Measurements from ENCODE around the gene HOGA1.
"Not testable (repeated sequence)": the region's sequence is repeated elsewhere in the genome, so short reads cannot be mapped to it uniquely, and the experiment has no call there.

Gene HOGA1

DNA sequence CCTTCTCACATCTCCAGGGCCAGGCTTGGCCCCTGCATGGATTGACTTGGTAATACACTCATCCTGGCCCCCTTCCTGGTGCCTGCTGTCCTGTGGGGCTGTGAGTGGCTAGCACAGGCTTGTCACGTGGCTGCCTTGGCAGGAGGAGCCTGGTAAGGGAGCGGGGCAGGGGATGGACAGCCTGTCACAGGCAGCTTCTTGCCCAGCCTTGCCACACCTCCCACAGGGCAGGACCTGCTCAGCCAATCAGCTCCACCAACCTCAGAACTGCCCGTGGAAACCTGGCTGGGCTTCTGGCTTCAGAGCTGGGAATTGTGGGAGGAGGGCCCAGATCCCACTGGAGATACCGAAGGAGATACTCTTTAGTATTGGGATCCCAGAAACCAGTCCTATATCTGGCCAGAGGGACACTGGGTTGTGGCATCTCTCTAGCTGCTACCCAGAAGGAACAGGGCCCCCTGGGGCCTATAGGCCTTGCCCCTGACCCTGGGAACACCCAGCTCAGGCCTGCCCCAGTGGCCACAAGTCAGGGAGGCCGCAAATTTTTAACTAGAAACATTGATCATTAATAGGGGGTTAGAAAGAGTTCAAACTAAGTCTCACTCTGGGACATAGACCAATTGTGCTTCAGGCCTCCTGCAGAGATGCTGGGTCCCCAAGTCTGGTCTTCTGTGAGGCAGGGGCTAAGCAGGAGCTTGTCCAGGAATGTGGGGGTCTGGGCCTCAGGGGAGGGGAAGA is at the start of gene HOGA1:
HOGA1 (plus strand) TSS at position 330 of the 738 bp plus-strand sequence; CDS start at position 645, 315 bp downstream.
- DNase-seq: no peak

DNA sequence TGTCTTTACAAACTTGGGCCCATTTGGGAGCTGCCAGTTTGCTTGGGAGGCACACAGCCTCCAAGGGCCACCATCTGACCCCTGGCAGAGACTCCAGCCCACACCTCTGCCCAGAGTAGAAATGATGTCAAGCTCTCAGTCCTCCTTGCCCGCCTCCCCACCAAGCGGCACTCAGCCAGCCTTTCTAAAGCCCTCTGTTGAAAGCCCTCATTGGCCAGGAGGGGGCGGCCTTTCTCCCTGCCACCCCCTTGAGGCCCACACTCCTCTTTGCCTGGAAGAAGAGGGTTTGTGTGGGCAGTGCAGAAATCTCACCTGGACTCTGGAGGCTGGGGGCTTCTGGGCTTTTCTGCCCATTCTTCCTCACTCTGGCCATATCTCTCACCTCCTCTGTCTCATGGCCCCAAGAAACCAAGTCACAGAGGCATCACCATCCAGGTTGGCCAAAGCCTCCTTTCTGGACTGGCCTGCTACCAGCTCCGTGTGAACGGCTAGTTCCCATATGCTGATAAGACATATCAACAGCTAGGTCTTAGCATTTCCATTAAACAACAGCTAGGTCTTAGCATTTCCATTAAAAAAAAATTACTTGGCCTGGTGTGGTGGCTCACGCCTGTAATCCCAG is 49.3 kb upstream of the HOGA1 start:
- no peak for DNase-seq

DNA sequence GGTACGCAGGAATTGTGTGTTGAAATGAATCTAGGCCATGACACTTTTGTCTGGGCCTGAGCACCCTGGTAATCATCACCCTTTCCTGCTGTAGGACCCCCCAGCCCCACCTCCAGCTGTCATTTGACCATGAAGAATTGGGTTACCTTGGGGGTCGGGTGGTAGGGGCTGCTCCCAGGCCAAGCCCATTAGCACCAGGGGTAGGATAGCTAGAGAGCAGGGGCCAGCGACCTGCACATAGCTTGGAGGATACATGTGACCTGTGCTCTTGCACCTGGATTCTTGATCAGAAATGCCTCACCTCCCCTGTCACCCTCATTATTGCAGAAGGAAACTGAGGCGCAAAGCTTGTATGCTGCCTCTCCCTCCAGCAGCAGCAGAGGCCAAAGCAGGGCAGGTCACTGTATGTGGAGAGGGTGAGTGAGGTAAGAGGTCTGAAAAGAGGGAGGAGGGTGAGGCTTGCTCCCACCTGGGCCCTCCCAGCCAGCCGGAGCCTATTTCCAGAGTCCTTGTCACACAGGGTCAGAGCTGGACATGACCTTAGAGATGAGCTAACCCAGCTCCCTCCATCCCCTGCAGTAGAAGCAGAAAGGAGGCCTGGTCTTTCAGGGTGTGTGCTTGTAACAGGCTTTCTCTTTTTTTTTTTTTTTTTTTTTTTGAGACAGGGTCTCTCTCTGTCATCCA is 46.9 kb upstream of the HOGA1 start:
- DNase-seq: no peak

DNA sequence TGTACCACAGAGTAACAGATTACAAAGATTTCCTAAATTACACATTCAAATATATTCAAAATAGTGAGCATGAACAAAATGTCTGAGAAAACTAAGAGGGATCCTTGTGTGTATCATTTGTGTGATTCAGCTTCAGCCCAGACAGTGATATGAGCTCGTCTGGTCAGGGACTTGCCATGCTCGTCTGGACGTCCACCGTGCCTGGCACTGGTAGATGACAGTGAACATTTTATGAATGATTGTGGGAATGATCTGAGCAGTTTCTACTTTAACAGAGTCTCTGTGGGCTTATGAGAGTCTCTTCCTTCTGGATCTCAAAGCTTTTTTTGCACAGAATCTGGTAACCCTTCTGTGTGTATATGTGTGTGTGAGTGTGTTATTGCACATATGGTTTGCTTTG is 45.8 kb upstream of the HOGA1 start:
- no peak for DNase-seq

DNA sequence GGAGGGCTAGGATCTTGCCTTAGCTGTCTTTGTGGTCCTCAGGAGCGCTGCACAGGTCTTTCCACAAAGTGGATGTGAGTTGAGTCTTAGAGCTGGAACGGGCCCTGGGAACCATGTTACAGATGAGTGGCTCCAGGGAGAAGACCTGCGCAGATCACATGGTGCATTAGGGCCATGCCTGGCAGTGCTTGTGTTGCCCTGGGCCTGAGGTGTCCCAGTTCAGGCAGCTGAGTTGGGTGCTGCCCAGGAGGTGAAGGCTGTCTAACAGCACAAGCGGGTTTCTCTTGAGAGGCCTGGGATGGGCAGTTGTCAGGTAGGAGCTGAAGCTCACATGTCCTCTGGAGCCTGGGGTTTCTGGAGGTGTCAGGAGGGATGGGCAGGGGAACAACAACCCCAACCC is 45.4 kb upstream of the HOGA1 start:
- DNase-seq: no peak

DNA sequence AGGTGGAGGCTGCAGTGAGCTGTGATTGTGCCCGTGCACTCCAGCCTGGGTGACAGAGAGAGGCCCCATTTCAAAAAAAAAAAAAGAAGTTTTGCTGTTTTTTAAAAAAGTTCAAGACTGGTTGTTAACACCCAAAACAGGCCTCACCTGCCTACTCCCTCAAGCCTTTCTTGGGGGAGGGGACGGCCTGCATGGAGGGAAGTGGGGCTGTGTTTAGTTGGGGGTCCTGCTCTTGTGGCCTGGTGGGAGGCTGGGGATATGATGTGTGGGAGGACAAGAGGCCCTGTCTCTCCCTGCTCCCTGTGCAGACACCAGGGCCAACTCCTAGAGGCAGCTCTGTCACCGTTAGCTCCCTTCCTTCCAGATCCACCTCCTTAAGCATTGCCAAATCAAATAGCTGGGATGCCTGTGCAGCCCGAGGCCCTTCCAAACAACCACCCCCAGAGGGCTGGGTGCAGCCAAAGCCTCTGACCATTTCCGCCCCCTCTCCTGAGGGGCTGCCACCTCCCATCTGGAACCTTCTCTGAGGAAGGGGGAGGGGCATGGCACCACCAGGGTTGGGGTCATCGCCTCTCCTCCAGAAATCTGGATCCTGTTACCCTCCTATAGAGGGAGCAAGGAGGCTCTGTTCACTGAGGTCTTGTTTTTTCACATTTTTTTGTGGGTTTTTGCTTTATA is 44.5 kb upstream of the HOGA1 start:
- no peak for DNase-seq

DNA sequence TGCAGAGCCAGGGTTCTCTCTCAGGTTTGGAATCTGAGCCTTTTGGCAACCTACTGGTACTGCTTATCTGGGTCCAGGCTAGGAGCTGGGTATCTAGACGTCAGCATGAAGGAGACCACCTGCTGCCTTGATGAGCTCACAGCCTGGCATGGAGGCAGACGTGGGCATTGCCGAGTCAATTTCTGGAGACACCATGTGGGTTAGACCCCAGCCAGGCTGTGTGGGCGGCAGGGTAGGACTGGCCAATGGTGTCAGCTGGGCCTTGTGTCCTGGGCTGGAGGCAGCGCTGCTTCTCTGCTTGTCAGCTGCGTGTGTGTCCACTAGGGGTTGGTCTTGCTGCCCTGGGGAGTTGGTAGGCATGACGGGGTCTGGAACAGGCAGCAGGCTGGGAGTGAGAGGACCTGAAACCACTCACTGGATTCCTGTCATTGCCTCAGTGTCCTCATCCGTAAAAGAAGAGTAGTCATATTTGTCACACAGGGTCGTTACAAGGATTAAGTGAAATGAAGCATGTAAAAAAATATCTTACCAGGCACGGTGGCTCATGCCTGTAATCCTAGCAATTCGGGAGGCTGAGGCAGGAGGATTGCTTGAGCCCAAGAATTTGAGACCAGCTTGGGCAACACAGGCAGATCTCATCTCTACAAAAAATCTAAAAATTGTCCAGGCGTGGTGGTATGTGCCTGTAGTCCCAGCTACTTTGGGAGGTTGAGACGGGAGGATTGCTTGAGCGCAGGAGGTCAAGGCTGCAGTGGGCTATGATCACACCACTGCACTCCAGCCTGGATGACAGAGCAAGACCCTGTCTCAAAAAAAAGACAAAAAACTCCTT is 43.3 kb upstream of the HOGA1 start:
- no peak for DNase-seq

DNA sequence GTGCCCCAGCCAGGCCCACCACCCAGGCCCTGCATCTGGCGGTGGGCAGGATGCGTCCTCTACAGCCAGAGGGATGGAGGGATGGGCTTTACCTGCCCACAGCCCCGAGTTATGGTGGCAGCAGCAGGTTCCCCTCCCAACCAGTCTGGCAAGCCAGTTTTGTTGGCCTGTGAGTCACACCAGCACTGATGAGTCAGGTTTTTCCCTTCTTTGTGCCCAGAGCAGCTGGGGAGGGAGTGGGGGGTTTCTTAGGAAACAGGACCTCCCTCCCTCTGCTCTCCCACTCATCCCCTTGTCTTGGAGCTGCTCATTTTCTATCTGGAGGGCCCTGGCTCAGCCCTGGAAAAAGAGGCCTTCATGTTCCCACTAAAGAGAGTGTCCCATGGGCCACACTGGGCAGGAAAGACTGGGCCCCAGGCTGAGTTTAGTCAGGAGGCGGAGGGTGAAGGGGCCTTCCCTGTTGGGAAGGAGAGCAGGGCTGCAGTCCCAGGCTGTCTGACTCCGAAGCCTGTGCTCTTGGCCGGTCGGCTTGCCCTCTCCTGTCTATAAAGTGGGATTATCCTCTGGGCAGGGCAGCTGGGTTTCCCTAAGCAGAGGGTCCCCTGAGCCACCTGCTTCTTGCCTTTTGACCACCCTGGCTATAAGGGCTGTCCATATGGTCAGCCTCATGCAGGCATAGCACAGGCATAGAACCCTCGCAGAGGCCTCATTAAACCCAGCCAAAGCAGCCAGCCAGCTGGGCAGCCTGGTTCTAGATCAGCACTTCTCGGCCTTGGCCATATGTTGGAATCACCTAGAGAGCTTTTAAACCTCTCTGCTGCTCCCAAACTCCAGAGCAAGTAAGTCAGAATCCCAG is 41.8 kb upstream of the HOGA1 start:
- DNase-seq: peak; percentile 47

DNA sequence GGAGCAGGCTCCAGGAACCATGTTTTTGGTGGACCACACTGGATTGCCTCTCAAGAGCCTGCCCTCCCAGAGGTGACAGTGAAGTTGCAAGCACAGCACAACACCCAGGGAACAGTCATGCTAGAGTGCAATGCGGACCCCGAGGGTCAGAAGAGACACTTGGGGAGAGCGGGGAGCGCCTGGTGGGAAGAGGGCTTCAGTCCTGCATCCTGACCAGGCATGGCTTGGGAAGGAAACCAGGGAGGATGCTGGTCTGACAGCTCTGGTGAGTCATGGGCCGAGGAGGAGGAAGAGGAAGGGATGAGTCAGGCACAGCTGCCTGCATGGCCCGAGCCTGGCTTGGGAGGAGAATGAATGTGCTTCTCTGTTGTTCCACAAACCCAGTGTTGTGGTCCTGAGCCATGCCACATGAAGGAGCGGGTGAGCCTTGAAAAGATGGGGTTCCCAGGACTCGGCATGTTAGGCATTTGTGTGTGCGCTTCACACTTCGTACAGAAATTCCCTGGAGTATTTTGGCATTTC is 41.1 kb upstream of the HOGA1 start:
- peak; percentile 72 for DNase-seq

DNA sequence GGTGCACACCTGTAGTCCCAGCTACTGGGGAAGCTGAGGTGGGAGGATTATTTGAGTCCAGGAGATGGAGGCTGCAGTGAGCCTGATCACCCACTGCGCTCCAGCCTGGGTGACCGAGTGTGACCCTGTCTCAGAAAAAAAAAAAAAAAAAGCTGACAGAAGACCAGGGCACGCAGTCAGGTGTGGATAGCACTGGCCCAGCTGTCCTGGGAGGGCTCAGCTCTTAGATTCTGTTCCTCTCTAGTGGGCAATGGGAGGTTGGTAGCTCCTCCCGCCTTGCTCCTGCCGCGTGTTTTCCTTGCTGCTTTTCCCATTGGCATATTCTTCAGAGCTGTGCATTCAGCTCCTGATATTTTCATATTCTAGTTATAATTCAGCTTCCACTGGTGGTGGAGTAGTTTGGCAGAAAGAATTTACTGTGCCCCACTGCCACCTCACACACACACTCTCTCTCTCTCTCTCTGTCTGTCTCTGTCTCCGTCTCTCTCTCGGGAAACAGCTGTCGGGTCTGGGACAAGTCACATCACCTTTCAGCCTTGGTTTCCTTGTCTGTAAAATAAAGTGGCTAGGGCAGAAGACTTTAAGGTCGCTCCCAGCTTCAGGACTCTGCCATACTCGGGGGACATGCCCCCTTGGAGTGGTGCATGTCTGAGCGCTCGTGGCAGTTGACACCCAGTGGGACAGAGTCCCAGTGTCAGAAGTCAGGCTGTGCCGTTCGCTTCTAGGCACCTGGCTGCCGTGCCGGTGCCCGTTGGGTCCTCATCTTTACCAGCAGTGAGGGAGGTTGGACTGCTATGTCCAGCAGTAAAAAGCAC is 37.5 kb upstream of the HOGA1 start:
- no peak for DNase-seq

DNA sequence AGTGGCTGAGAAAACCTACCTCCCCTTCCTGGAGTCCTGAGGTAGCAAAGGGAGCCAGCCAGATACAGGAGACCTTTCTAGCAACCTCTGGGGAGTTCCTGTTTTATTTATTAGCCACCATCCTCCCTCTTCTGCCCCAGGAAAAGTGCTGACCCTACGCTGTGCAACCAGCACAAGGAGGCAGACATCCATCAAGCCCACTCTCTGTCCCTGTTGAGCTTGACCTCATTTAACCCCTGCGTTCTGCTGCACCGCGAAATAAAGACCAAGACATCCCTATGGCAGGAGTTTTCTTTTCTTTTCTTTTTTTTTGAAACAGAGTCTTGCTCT is 37.0 kb upstream of the HOGA1 start:
- no peak for DNase-seq

DNA sequence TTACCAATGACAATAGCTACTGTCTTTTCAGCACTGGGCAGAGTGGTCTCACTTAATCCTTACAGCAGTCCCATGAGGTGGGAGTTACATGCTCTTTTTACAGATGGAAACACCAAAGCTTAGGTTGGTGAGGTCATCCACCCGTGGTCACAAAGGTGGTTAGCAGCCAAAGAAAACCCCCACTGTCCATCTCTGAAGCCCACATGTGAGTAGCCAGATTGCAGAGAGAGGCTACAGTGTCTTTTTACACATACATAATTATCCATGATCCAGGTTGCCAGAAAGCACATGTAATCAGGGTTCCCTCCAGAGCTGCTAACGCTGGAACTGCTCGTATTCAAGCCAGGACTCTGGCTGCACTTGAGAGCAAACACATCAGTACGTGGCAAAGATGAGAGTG is 36.2 kb upstream of the HOGA1 start:
- DNase-seq: no peak

DNA sequence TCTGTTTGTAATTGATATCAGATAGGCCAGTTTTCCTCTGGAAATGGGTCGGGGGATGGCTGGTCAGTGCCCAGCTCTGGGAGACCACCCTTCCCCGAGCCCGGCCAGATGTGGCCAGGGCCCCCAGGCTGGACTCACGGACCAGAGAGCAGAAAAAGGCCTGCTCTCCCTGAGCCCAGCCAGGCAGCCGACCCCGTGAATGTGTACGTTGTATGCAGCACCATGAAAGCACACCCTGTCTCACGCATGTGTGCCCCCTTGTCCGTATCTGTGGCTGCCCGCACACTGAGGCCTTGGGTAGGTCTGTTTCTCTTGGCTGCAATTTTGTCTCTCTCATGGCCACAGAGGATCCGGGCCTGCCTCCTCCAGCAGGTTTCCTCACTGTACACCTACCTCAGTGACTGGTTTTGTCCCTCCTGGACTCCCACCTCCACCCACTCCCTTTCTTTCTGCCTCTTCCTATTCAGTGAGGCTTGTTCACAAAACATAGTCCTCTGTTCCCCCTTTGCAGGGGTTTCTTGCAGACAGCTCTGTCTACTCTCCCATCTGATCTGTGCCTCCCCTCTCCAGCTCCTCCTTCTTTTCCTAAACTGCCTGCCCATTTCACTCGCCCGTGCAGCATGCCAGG is 35.2 kb upstream of the HOGA1 start:
- DNase-seq: no peak

DNA sequence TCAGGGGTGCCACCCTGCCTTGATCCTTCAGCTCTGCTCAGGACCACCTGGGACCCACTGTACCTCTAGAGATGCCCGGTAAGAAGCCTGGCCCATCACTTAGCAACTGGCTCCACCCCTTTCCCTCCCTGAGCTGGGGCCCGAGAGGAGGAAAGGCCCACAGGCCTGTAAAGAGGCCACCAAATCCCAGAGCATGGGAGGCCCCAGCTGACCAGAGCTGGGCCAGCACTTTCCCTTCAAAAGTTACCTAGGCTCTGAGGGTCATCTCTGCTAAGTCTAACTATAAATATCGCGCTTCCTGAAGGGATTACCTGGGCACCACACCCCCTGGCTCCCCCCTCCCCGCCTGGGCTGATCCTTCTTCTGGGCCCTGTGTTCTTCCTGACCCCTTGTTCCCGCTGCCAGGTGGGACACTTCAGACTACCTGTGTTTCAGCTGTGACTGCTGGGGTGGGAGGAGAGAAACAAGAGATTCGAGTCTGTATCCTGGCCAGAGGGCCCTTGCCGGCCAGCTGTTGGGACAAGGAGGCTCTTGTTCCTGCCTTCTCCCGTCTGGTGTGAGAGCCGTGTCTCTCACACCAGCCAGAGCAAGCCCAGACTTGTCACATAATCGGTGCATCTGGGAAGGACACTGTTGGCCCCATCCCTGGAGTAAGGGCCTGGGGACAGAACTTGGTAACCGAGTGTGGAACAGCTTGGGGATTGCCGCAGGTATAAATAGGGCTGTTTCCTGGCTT is 34.4 kb upstream of the HOGA1 start:
- DNase-seq: no peak

DNA sequence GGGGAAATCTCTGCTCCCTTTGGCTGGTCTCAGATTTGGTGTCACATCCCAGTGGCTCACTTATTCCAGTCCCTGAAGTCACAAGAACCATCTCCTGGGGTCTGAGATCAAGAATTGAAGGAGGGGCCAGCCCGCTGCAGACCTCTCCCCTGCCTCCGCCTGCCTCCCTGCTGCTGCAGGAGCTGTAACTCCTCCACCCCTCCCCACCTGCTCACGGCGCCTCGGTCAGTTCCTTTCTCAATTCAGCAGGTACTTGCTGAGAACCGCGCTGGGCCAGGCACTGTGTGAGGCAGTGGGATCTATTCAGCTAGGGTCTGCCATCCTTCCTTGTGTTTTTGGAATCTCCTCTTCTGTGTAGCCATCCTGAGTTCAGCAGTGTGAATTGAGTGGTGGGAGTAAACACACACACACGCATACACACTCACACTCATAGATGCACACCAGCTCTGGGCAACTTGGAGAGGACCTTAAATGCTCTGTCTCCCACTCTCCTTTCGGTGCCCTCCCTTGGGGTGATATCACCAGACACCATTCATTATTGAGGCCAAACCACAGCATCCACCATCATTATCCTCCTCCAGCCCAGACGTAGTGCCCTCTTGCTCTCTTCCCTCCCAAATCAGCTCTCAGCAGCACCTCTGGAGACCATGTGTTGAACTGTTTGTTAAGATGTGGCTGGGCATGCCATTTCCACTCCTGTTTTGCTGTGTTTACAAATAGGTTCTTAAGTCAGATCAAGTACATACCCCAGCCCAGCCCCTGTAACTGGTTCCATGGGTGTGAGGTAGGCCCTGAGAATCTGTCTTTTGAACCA is 33.6 kb upstream of the HOGA1 start:
- DNase-seq: no peak

DNA sequence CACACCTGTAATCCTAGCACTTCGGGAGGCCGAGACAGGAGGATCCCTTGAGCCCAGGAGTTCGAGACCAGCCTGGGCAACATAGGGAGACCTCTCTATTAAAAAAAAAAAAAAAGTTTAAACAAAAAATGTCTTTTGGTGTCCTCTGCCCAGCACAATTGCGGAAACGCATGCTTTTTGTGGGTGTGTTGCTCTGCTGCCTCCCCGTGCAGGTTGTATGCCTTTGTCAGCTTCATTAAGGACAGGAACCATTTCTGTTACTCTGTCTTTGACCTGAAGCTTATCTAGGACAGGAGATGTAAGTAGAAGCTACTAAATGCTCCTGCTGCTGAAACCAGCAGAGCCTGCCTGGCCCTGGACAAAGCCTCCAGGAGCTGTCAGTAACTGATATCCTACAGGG is 32.9 kb upstream of the HOGA1 start:
- DNase-seq: no peak

DNA sequence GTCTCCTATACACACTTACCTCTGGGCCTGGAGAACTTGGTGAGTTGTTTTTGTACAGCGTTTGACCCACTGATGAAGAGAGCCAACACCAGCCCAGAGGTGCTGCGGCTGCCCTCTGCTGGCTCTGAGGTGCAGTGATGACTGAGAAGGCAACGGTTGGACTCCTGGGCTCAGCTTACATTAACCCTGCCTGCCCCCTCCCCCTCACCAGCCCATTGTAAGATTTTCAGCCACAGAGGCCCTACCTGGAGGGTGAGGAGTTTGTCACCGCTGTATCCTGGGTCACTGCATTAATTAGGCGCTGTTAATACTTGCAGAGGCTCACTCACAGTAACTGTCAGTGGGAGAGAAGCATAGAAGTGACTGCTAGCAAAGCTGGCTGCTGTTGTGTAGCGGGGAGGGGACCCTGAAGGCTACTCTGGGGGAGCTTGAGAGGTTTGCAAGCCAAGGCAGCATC is 30.6 kb upstream of the HOGA1 start:
- DNase-seq: peak; percentile 54

DNA sequence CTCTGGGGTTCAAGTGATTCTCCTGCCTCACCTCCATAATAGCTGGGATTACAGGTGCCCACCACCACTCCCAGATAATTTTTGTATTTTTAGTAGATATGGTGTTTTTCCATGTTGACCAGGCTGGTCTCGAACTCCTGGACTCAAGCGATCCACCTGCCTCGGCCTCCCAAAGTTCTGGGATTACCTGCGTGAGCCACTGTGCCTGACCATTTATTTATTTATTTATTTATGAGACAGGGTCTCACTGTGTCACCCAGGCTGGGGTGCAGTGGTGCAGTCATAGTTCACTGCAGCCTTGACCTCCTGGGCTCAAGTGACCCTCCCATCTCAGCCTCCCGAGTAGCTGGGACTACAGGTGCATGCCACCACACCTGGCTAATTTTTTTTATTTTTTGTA is 29.9 kb upstream of the HOGA1 start:
- not testable (repeated sequence) for DNase-seq
